Measurements from ENCODE around the gene NOMO2.
"Not testable (repeated sequence)": the region's sequence is repeated elsewhere in the genome, so short reads cannot be mapped to it uniquely, and the experiment has no call there.

The NOMO2 gene

GRCh38 chr16:18382696-18383095, 179.2 kb downstream of the NOMO2 start:
- DNase-seq; H3K27ac ChIP-seq (ENCODE audit: insufficient read depth in 1 of 2, low read depth in 1 of 2, low read length in 2 of 2, poor library complexity in 1 of 2, severe bottlenecking in 2 of 2); H3K4me1 ChIP-seq (ENCODE audit: control extremely low read depth in 1 of 4, control insufficient read depth in 4 of 4, insufficient read depth in 4 of 4, low read length in 3 of 4); POLR2A ChIA-PET; CTCF ChIA-PET; H3K27me3 ChIP-seq (replicated peaks in 2 of 5; ENCODE audit: control insufficient read depth in 4 of 5, insufficient read depth in 5 of 5, low read length in 4 of 5); H3K9me3 ChIP-seq (ENCODE audit: control extremely low read depth in 1 of 5, control insufficient read depth in 4 of 5, insufficient read depth in 2 of 5, low read depth in 1 of 5, low read length in 4 of 5); H3K36me3 ChIP-seq (ENCODE audit: control insufficient read depth in 4 of 4, insufficient read depth in 4 of 4, low read length in 3 of 4); H3K4me3 ChIP-seq (ENCODE audit: control insufficient read depth in 1 of 7, extremely low read depth in 1 of 7, insufficient read depth in 4 of 7, low read depth in 2 of 7, low read length in 6 of 7): not testable (repeated sequence)
- WGBS (ENCODE audit: insufficient coverage): no CpG with 5 or more reads among the region's 28 CpGs

Data from common myeloid progenitor, CD34-positive (primary cell).